SK-N-MC (cell line): Measurements from ENCODE around the gene CLEC16A.

Source experiments
- EZH2 ChIP-seq: fragments of 200-600 bp; sonication (generic); IDR thresholded peaks from one replicate; pipeline ENCODE4 v1.6.1; 2017; ENCODE audit warnings: antibody characterized with exemption
- FOXP2 ChIP-seq: optimal IDR thresholded peaks from 2 replicates; pipeline ENCODE3; 2011; ENCODE audit warnings: mild to moderate bottlenecking, moderate library complexity; ENCODE audit not compliant: insufficient read depth; ENCODE audit errors: extremely low read length, control extremely low read depth
- POLR2AphosphoS5 ChIP-seq: IDR thresholded peaks from 2 replicates; pipeline ENCODE4 v1.6.1; 2012; ENCODE audit warnings: mild to moderate bottlenecking, low read depth, low read length, borderline replicate concordance

DNA sequence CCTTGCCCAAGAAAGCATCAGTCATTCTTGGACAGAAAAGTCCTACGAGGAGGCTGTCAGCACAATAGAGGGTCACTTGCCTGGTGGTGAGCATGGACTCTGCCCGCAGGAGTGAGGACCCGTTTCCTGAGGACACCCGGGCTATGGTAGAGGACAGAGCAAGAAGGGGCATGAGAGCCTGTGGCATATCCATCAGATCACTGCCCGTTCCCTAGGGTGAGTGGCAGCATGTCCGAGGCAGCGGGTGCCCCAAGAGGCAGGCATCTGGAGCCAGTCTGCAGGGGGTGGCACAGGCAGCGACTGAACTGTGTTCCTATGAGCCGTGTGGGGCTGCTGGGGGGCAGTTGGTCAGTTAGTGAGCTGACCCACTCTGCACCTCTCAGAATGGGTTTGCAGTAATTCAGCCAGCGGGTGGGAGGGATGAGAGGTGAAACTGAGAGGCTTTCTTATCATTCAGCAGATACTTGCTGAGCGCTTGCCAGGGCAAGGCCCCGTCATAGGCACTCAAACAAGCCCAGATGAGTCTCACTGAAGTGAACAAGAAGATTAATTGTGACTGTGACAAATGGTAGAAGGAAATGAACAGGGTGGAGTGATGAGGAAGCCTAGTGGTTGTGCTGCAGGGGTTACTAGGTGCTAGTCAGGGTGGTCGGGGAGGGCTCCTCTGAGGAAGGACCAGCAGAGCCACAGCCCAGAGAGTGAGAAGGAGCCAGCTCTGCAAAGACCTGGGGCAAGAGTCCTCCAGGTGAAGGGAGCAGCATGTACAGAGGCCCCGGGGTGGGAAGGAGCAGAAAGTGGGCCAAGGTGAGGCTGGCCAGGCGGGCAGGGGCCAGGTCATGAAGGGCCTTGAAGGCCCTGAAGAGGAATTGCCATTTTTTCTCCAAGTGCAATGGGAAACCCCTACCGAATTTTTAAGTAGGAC lies 87.9 kb downstream of the CLEC16A start:
- no peak for TF ChIP-seq POLR2AphosphoS5
- no peak for TF ChIP-seq EZH2
- TF ChIP-seq FOXP2 = no peak
